Cerebellar cortex (tissue), 1 donor: ENCODE data around the gene CADPS2.
A peak's percentile ranks its signal among the peaks of the same experiment; 100 is the strongest.

Experiments
- DNase-seq: peaks from one replicate; pipeline ENCODE4 v3.0.0-alpha.2; 2015; ENCODE audit warnings: low spot score

The CADPS2 gene

DNA sequence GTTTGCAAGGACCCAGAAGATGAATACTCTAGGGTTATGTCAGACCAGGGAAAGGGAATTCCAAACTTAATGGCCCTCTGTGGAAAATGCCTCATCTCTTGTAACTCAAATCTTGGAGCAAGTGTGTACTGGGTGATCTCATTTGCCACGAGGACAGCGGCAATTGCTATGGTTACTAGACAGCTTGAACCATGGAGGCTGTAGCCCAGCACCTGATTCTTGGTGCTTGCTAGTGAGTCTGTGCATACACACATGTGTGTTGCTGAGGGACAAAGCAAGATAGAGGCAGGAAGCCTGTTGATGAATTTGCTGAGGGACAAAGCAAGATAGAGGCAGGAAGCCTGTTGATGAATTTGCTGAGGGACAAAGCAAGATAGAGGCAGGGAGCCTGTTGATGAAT, 523.1 kb downstream of the CADPS2 start:
- no peak for DNase-seq

- DNase-seq, result no peak
Measured at GRCh38 chr7:122362473-122362872, 523.8 kb downstream of the CADPS2 start.

- no peak for DNase-seq
Measured at GRCh38 chr7:122354656-122355055, 531.6 kb downstream of the CADPS2 start.

- DNase-seq, result no peak
Measured at GRCh38 chr7:122352454-122352853, 533.8 kb downstream of the CADPS2 start.

DNA sequence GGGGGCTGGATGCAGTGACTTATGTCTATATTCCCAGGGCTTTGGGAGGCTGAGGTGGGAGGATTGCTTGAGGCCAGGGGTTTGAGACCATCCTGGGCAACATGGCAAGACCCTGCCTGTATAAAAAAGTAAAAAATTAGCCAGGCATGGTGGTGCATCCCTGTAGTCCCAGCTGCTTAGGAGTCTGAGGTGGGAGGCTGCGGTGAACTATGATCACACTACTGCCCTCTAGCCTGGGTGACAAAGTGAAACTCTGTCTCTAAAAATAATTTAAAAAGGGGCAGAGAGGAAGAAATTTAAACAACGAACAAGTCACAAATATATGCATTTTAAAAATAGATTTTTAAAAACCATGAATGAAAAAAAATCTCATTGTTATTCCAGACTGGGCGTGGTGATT, 535.6 kb downstream of the CADPS2 start:
- no peak for DNase-seq

- DNase-seq, result no peak
Measured at GRCh38 chr7:122344303-122344620, 542.0 kb downstream of the CADPS2 start.

- no peak for DNase-seq
Measured at GRCh38 chr7:122343601-122344302, 542.5 kb downstream of the CADPS2 start.

GRCh38 chr7:122340427-122340826, 545.8 kb downstream of the CADPS2 start:
- DNase-seq, result no peak

GRCh38 chr7:122339145-122339904, 546.9 kb downstream of the CADPS2 start:
- no peak for DNase-seq

GRCh38 chr7:122337011-122337410, 549.2 kb downstream of the CADPS2 start:
- peak; percentile 55 for DNase-seq

- no peak for DNase-seq
Measured at GRCh38 chr7:122329145-122329802, 557.0 kb downstream of the CADPS2 start.

- DNase-seq, result no peak
Measured at GRCh38 chr7:122327969-122328368, 558.3 kb downstream of the CADPS2 start.

- DNase-seq, result no peak
Measured at GRCh38 chr7:122316467-122317388, 569.5 kb downstream of the CADPS2 start.

DNA sequence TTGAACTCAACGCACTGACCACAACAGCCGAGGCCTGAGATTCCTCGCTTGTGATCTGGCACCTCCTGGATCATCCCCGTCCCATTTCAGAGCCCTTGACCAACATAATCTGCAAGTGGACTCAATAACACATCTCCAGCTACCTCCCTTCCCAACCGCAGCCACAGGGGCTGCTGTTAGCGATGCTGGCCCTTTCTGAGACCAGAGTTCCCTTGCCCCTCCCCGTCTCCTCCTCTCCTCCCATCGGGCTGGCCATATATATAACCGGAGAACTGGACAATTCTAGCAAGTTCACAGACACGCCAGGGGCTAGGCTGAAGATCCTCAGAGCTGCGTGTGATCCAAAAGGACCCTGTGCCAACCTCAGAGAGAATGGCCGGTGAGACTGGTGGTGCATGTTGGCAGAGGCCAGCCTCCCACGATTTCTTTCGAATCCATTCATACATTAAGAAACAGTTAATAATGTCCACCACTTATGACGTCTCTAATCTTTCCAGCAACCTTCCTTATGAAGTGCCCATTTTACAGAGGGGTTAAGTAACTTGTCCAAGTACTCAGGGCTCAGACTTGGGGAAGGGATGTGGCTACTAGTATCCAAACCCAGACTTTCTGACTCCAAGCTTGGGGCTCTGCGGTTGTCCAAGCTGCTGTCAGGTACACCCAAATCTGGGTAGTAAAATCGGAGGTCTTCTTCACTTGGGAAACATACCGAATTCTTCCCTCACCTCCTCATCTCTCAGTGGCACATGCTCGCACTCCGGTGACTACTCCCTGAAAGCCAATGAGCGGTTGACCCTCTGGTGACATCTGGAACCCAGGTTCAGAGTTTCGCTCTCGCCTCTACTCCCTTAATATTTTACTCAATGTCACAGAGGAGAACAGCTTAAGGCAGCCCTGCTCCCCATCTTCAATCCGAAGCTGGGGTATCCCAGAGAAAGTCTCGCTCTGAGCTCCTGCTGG, 570.5 kb downstream of the CADPS2 start:
- no peak for DNase-seq

- no peak for DNase-seq
Measured at GRCh38 chr7:122314284-122314683, 572.0 kb downstream of the CADPS2 start.

GRCh38 chr7:122312789-122313188, 573.5 kb downstream of the CADPS2 start:
- DNase-seq, result no peak

- no peak for DNase-seq
Measured at GRCh38 chr7:122311734-122312450, 574.4 kb downstream of the CADPS2 start.

- DNase-seq, result no peak
Measured at GRCh38 chr7:122311050-122311700, 575.1 kb downstream of the CADPS2 start.

GRCh38 chr7:122310119-122311021, 575.9 kb downstream of the CADPS2 start:
- DNase-seq, result no peak
